Upper lobe of right lung (tissue), 1 donor: ENCODE results near the gene USP21. TPM values are rescaled to one million over a fixed set of nuclear protein-coding genes. Genes with fewer than 3 reads are reported as not detected.
A peak's percentile ranks its signal among the peaks of the same experiment; 100 is the strongest.

Experiments used
- ATAC-seq: fragments of 200-7000 bp; cut with Tn5 transposase; one replicate; pipeline ENCODE4 v1.9.1; 2020; ENCODE audit warnings: mild to moderate bottlenecking, moderate library complexity
- DNase-seq: peaks from one replicate; pipeline ENCODE4 v3.0.0-alpha.2; 2020
- H3K27ac ChIP-seq: fragments of 200-600 bp; one replicate; pipeline ENCODE4 v1.8.0; 2022
- H3K27me3 ChIP-seq: fragments of 200-600 bp; one replicate; pipeline ENCODE4 v1.8.0; 2022; ENCODE audit warnings: mild to moderate bottlenecking
- H3K36me3 ChIP-seq: fragments of 200-600 bp; one replicate; pipeline ENCODE4 v1.8.0; 2022
- H3K4me1 ChIP-seq: fragments of 200-600 bp; one replicate; pipeline ENCODE4 v1.8.0; 2022
- H3K4me3 ChIP-seq: fragments of 200-600 bp; one replicate; pipeline ENCODE4 v1.8.0; 2022; ENCODE audit warnings: mild to moderate bottlenecking
- H3K9me3 ChIP-seq: fragments of 200-600 bp; one replicate; pipeline ENCODE4 v1.8.0; 2022
- CTCF ChIP-seq: fragments of 200-600 bp; IDR thresholded peaks from one replicate; pipeline ENCODE4 v1.8.0; 2022; ENCODE audit warnings: antibody characterized with exemption
- intact Hi-C: fragments of 100-400 bp; cut with DNase I; formaldehyde crosslinking; loops from one replicate; pipeline ENCODE4 v1.11.0; 2022
- total RNA-seq: library from RNA; stranded (reverse); fragmentation: NEBNext Ultra II Directional; extraction: Animal tissue kit (Norgen Biotek cat#: 25700); gene quantifications from one replicate; pipeline ENCODE4 v1.2.1, GENCODE V29; 2021
- donor health status: DM: no; HTN: yes; CAD: no; lungs with severe emphysema.

Gene USP21
- total RNA-seq, 1 donor from 2014 or later = 27.7 TPM

DNA sequence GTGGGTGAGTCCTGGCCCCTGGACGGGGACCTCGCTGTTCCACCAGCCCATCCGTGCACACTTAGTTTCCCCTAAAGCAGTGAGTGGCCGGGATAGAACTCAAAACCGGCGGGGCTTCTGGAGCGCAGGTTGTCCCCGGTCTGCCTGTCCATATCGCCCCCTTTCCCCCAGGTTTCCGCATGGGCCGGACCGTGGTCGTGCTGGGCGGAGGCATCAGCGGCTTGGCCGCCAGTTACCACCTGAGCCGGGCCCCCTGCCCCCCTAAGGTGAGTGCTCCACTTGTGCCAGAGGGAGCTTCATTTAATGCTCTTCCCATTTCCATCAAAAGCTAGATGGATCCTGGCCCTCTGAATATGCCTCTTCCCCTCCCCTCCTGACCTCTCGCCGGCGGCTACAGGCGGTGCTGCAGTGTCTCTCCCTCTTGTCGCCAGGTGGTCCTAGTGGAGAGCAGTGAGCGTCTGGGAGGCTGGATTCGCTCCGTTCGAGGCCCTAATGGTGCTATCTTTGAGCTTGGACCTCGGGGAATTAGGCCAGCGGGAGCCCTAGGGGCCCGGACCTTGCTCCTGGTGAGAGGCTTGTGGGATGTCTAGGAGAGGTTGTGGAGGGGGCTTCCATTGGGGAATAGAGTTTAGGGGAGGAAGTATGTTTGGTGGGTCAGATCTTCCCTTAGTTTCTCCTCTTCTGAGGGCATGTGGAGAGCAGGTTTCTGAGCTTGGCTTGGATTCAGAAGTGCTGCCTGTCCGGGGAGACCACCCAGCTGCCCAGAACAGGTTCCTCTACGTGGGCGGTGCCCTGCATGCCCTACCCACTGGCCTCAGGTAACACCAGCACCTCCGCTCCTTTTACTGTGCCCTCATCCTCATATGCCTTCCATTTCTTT is 7.6 kb downstream of the USP21 start:
- Histone ChIP-seq H3K36me3 (peaks cover 62% of the 10 kb centered on the region), H3K27me3 (no peaks in the 10 kb centered on the region), H3K4me1 (peaks cover 13% of the 10 kb centered on the region), H3K4me3 (peak overlapping the region; percentile 68), H3K9me3 (no peaks in the 10 kb centered on the region), H3K27ac (peak overlapping the region; percentile 97)
- ATAC-seq (no peak), DNase-seq (no peak)
- TF ChIP-seq CTCF = no peak
- intact Hi-C loops = no loop called here

- H3K4me1 ChIP-seq = peaks cover 17% of the 10 kb centered on the region
- ATAC-seq (no peak), DNase-seq (no peak)
- no peak for TF ChIP-seq CTCF
- no peaks in the 10 kb centered on the region for H3K27me3 ChIP-seq
- no peaks in the 10 kb centered on the region for H3K9me3 ChIP-seq
- intact Hi-C loops = no loop called here
- peaks cover 63% of the 10 kb centered on the region for H3K36me3 ChIP-seq
- no peak overlapping the region for H3K4me3 ChIP-seq
- H3K27ac ChIP-seq = no peak overlapping the region
Measured at GRCh38 chr1:161168906-161169305, 9.6 kb downstream of the USP21 start.

DNA sequence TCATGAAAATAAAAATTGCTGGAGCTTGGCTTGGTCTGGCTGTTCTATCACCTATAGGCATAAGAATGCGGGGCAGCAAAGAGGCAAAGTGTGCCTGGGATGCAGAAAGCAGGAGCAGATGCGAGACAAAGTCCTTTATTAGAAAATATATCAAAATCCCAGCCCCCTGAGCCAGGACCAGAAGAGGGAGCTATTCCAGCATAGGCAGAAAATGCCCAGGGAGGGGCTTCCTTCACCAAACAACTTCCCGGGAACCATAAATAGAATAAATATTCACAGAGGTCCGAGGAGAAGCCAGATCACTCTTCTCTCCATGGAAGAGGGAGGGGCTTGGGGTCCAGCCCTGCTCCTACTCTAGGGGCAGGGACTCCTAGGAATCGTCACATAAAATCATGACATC is 11.9 kb downstream of the USP21 start:
- no peak overlapping the region for H3K27ac ChIP-seq
- no peak overlapping the region for H3K4me3 ChIP-seq
- ATAC-seq (no peak), DNase-seq (no peak)
- H3K36me3 ChIP-seq = peaks cover 70% of the 10 kb centered on the region
- H3K9me3 ChIP-seq = no peaks in the 10 kb centered on the region
- TF ChIP-seq CTCF = no peak
- intact Hi-C loops = no loop called here
- H3K4me1 ChIP-seq = peaks cover 23% of the 10 kb centered on the region
- H3K27me3 ChIP-seq = no peaks in the 10 kb centered on the region

DNA sequence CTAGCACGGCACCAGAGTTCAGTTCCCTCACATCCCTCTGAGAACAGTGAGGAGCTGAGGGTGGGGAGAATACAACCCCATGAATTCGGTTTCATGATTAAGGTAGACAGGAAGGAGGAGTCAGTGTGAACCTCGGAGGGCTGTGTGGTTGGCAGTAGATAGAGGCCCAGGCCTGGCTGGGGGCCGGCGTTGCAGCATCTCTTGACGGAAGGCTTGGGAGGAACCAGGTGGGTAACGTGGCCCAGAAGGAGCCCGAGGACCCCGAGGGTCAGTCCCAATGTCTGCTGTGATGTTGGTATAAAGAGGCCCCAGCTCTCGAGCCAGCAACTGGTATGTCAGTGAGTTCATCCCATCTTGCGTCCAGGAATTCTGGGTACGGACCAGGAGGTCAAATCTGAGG is 12.4 kb downstream of the USP21 start:
- no peak for ATAC-seq
- intact Hi-C loops = no loop called here
- peaks cover 70% of the 10 kb centered on the region for H3K36me3 ChIP-seq

GRCh38 chr1:161172349-161172748 is 13.0 kb downstream of the USP21 start:
- no peak overlapping the region for H3K4me3 ChIP-seq
- ATAC-seq (no peak), DNase-seq (no peak)
- H3K9me3 ChIP-seq = no peaks in the 10 kb centered on the region
- no peaks in the 10 kb centered on the region for H3K27me3 ChIP-seq
- intact Hi-C loops = no loop called here
- peaks cover 22% of the 10 kb centered on the region for H3K4me1 ChIP-seq
- peaks cover 70% of the 10 kb centered on the region for H3K36me3 ChIP-seq
- no peak for TF ChIP-seq CTCF
- H3K27ac ChIP-seq = no peak overlapping the region

More for the DNA sequence above, 12.4 kb downstream of the USP21 start:
- peaks cover 28% of the 10 kb centered on the region for H3K4me1 ChIP-seq
- no peaks in the 10 kb centered on the region for H3K9me3 ChIP-seq
- no peak overlapping the region for H3K4me3 ChIP-seq
- no peak for TF ChIP-seq CTCF
- no peak overlapping the region for H3K27ac ChIP-seq
- no peaks in the 10 kb centered on the region for H3K27me3 ChIP-seq
- DNase-seq = no peak
